ENCODE measurements around the gene IL1RAPL2. TPM values are rescaled to one million over a fixed set of nuclear protein-coding genes. Genes with fewer than 3 reads are reported as not detected.

Gene IL1RAPL2
- polyA plus RNA-seq, 2 of the 4 experiments (the other 2 are of a cell fraction) = not detected

- POLR2A ChIA-PET = no interaction called here
- no peak overlapping the region for H3K4me2 ChIP-seq
- no peak overlapping the region for H3K4me3 ChIP-seq
- H3K27ac ChIP-seq = no peak overlapping the region
- no peak for DNase-seq (ENCODE audit: low read depth in 1 of 2, low spot score in 1 of 2)
- H3K9me3 ChIP-seq = no peaks in the 10 kb centered on the region
- CTCF ChIA-PET = no interaction called here
- ATAC-seq = no peak
- no peaks in the 10 kb centered on the region for H3K4me1 ChIP-seq
- no peak for FAIRE-seq
- TF ChIP-seq REST (IDR thresholded peaks at IDR 0.05) = no peak
- TF ChIP-seq NR3C1 (IDR thresholded peaks at IDR 0.05) = no peak
- TF ChIP-seq HDAC2 (IDR thresholded peaks at IDR 0.05) = no peak
- no peak for TF ChIP-seq MAFK (IDR thresholded peaks at IDR 0.05; ENCODE audit: partially characterized antibody)
- TF ChIP-seq ZFP36 (IDR thresholded peaks at IDR 0.05; ENCODE audit: borderline replicate concordance, partially characterized antibody) = no peak
- TF ChIP-seq PHF8 (IDR thresholded peaks at IDR 0.05; ENCODE audit: borderline replicate concordance, low read depth) = no peak
- TF ChIP-seq RNF2 (IDR thresholded peaks at IDR 0.05; ENCODE audit: borderline replicate concordance, low read depth) = no peak
- TF ChIP-seq NFE2L2 (conservative IDR thresholded peaks at IDR 0.05; ENCODE audit: low read length) = no peak
- no peak for TF ChIP-seq BHLHE40 (IDR thresholded peaks at IDR 0.05; ENCODE audit: low read depth, low read length)
- TF ChIP-seq HEYL (CRISPR knock-in tag; IDR thresholded peaks at IDR 0.05) = no peak
- TF ChIP-seq NPAS2 (CRISPR knock-in tag; IDR thresholded peaks at IDR 0.05; ENCODE audit: borderline replicate concordance) = no peak
- no peak for TF ChIP-seq SMC3 (IDR thresholded peaks at IDR 0.05)
- TF ChIP-seq RFX5 (IDR thresholded peaks at IDR 0.05) = no peak
- no peak for TF ChIP-seq RAD21 (conservative IDR thresholded peaks at IDR 0.05 in 1 of 2, IDR thresholded peaks at IDR 0.05 in 1 of 2)
- no peak for TF ChIP-seq KDM5A (IDR thresholded peaks at IDR 0.05)
- TF ChIP-seq HOXB13 (CRISPR knock-in tag; IDR thresholded peaks at IDR 0.05; ENCODE audit: low read depth) = no peak
- WGBS (ENCODE audit: missing lambda C conversion rate) = 83% methylated on average over 1 of the region's 1 CpG
These were observed 960.4 kb downstream of the IL1RAPL2 start for GRCh38 chrX:105526431-105526830.

- no peak for DNase-seq (ENCODE audit: low read depth in 1 of 2, low spot score in 1 of 2)
- ATAC-seq = no peak
- ChIA-PET CTCF (no interaction called here), POLR2A (no interaction called here)
- no peak for TF ChIP-seq HOXB5 (CRISPR knock-in tag; IDR thresholded peaks at IDR 0.05)
- no peak for TF ChIP-seq MAFK (IDR thresholded peaks at IDR 0.05; ENCODE audit: partially characterized antibody)
- TF ChIP-seq CEBPB (IDR thresholded peaks at IDR 0.05) = no peak
- no peak for TF ChIP-seq FOSB (CRISPR knock-in tag; IDR thresholded peaks at IDR 0.05)
- no peak for TF ChIP-seq MYC (IDR thresholded peaks at IDR 0.05; ENCODE audit: borderline replicate concordance, low read length)
- TF ChIP-seq RNF2 (IDR thresholded peaks at IDR 0.05; ENCODE audit: borderline replicate concordance, low read depth) = no peak
- no peak for TF ChIP-seq E2F6 (IDR thresholded peaks at IDR 0.05; ENCODE audit: borderline replicate concordance, low read depth)
- TF ChIP-seq CHD4 (IDR thresholded peaks at IDR 0.05; ENCODE audit: borderline replicate concordance) = no peak
- TF ChIP-seq ZNF302 (CRISPR knock-in tag; IDR thresholded peaks at IDR 0.05) = no peak
- Histone ChIP-seq H3K9me3 (no peaks in the 10 kb centered on the region), H3K4me1 (no peaks in the 10 kb centered on the region), H3K27ac (no peak overlapping the region), H3K4me2 (no peak overlapping the region), H3K4me3 (no peak overlapping the region)
- peak; percentile 79 for FAIRE-seq
- WGBS (ENCODE audit: missing lambda C conversion rate) = 0% methylated on average over 1 of the region's 1 CpG
These were observed 961.8 kb downstream of the IL1RAPL2 start for GRCh38 chrX:105527759-105528158.
